Measurements from ENCODE around the gene AFTPH.

AFTPH gene

GRCh38 chr2:64538764-64539433 lies 14.8 kb downstream of the AFTPH start:
- FAIRE-seq = no peak

GRCh38 chr2:64540615-64541014 lies 16.5 kb downstream of the AFTPH start:
- FAIRE-seq = no peak
- DNase-seq (ENCODE audit: insufficient read length, low spot score) = no peak

More at GRCh38 chr2:64538764-64539433, 14.8 kb downstream of the AFTPH start:
- no peak for DNase-seq (ENCODE audit: insufficient read length, low spot score)

GRCh38 chr2:64541547-64541946 lies 17.4 kb downstream of the AFTPH start:
- DNase-seq (ENCODE audit: insufficient read length, low spot score) (no peak), FAIRE-seq (no peak)

- no peak for FAIRE-seq
- DNase-seq (ENCODE audit: insufficient read length, low spot score) = no peak
Observed at GRCh38 chr2:64542071-64543007, 18.2 kb downstream of the AFTPH start.

GRCh38 chr2:64543008-64543697 lies 19.0 kb downstream of the AFTPH start:
- FAIRE-seq (no peak), DNase-seq (ENCODE audit: insufficient read length, low spot score) (no peak)

GRCh38 chr2:64548761-64549160 lies 24.6 kb downstream of the AFTPH start:
- no peak for FAIRE-seq

GRCh38 chr2:64550042-64550441 lies 25.9 kb downstream of the AFTPH start:
- no peak for FAIRE-seq
- no peak for DNase-seq (ENCODE audit: insufficient read length, low spot score)

More at GRCh38 chr2:64548761-64549160, 24.6 kb downstream of the AFTPH start:
- DNase-seq (ENCODE audit: insufficient read length, low spot score) = no peak

- no peak for DNase-seq (ENCODE audit: insufficient read length, low spot score)
- FAIRE-seq = no peak
Observed at GRCh38 chr2:64551851-64552250, 27.7 kb downstream of the AFTPH start.

GRCh38 chr2:64554117-64554516 lies 30.0 kb downstream of the AFTPH start:
- no peak for FAIRE-seq
- no peak for DNase-seq (ENCODE audit: insufficient read length, low spot score)

- FAIRE-seq = no peak
- DNase-seq (ENCODE audit: insufficient read length, low spot score) = no peak
Observed at GRCh38 chr2:64558445-64559081, 34.4 kb downstream of the AFTPH start.

- FAIRE-seq (no peak), DNase-seq (ENCODE audit: insufficient read length, low spot score) (peak; percentile 7)
Observed at GRCh38 chr2:64562148-64562784, 38.1 kb downstream of the AFTPH start.

- DNase-seq (ENCODE audit: insufficient read length, low spot score) (no peak), FAIRE-seq (no peak)
Observed at GRCh38 chr2:64563436-64563938, 39.4 kb downstream of the AFTPH start.

GRCh38 chr2:64565949-64566710 lies 42.0 kb downstream of the AFTPH start:
- FAIRE-seq (no peak), DNase-seq (ENCODE audit: insufficient read length, low spot score) (no peak)

- FAIRE-seq (no peak), DNase-seq (ENCODE audit: insufficient read length, low spot score) (no peak)
Observed at GRCh38 chr2:64567473-64567872, 43.3 kb downstream of the AFTPH start.

GRCh38 chr2:64568836-64569235 lies 44.7 kb downstream of the AFTPH start:
- FAIRE-seq = no peak
- no peak for DNase-seq (ENCODE audit: insufficient read length, low spot score)

GRCh38 chr2:64574871-64575270 lies 50.7 kb downstream of the AFTPH start:
- DNase-seq (ENCODE audit: insufficient read length, low spot score) = no peak
- no peak for FAIRE-seq

GRCh38 chr2:64581018-64581417 lies 56.9 kb downstream of the AFTPH start:
- no peak for FAIRE-seq
- no peak for DNase-seq (ENCODE audit: insufficient read length, low spot score)

- FAIRE-seq (no peak), DNase-seq (ENCODE audit: insufficient read length, low spot score) (no peak)
Observed at GRCh38 chr2:64581777-64582539, 57.8 kb downstream of the AFTPH start.

All from HTR-8/SVneo (cell line).